ENCODE results near the gene CBLIF. TPM values are rescaled to one million over a fixed set of nuclear protein-coding genes. Genes with fewer than 3 reads are reported as not detected.
"Not testable (repeated sequence)": the region's sequence is repeated elsewhere in the genome, so short reads cannot be mapped to it uniquely, and the experiment has no call there.

Gene CBLIF
- total RNA-seq, 1 donor from 2014 or later, result not detected

- not testable (repeated sequence) for DNase-seq (ENCODE audit: low read depth, low spot score)
These were observed 3.1 kb upstream of the CBLIF start for GRCh38 chr11:59848439-59848838.

- no peak for DNase-seq (ENCODE audit: low read depth, low spot score)
These were observed 2.3 kb upstream of the CBLIF start for GRCh38 chr11:59847626-59848025.

GRCh38 chr11:59846556-59846955 lies 1.3 kb upstream of the CBLIF start:
- no peak for DNase-seq (ENCODE audit: low read depth, low spot score)

GRCh38 chr11:59842316-59842715 lies 3.0 kb downstream of the CBLIF start:
- no peak for DNase-seq (ENCODE audit: low read depth, low spot score)

GRCh38 chr11:59841514-59841913 lies 3.8 kb downstream of the CBLIF start:
- no peak for DNase-seq (ENCODE audit: low read depth, low spot score)

- DNase-seq (ENCODE audit: low read depth, low spot score), result no peak
These were observed 5.7 kb downstream of the CBLIF start for GRCh38 chr11:59839615-59840014.

GRCh38 chr11:59833602-59834001 lies 11.7 kb downstream of the CBLIF start:
- no peak for DNase-seq (ENCODE audit: low read depth, low spot score)

GRCh38 chr11:59829358-59829757 lies 15.9 kb downstream of the CBLIF start:
- no peak for DNase-seq (ENCODE audit: low read depth, low spot score)

GRCh38 chr11:59822989-59823566 lies 22.2 kb downstream of the CBLIF start:
- no peak for DNase-seq (ENCODE audit: low read depth, low spot score)

GRCh38 chr11:59818572-59818971 lies 26.7 kb downstream of the CBLIF start:
- DNase-seq (ENCODE audit: low read depth, low spot score), result no peak

- DNase-seq (ENCODE audit: low read depth, low spot score), result not testable (repeated sequence)
These were observed 28.9 kb downstream of the CBLIF start for GRCh38 chr11:59816434-59816833.

- no peak for DNase-seq (ENCODE audit: low read depth, low spot score)
These were observed 29.5 kb downstream of the CBLIF start for GRCh38 chr11:59815754-59816153.

- DNase-seq (ENCODE audit: low read depth, low spot score), result no peak
These were observed 31.3 kb downstream of the CBLIF start for GRCh38 chr11:59814021-59814420.

GRCh38 chr11:59813364-59813763 lies 31.9 kb downstream of the CBLIF start:
- no peak for DNase-seq (ENCODE audit: low read depth, low spot score)

- DNase-seq (ENCODE audit: low read depth, low spot score), result no peak
These were observed 33.1 kb downstream of the CBLIF start for GRCh38 chr11:59812220-59812619.

- no peak for DNase-seq (ENCODE audit: low read depth, low spot score)
These were observed 34.4 kb downstream of the CBLIF start for GRCh38 chr11:59810911-59811259.

- no peak for DNase-seq (ENCODE audit: low read depth, low spot score)
These were observed 34.9 kb downstream of the CBLIF start, which contains the start of gene MRPL16 for GRCh38 chr11:59810189-59810910. Gene MRPL16, minus strand, starts transcription at chr11:59810778. Its CDS starts 120 bp downstream, at chr11:59810658.

- DNase-seq (ENCODE audit: low read depth, low spot score), result no peak
These were observed 38.2 kb downstream of the CBLIF start for GRCh38 chr11:59807047-59807610.

- no peak for DNase-seq (ENCODE audit: low read depth, low spot score)
These were observed 41.2 kb downstream of the CBLIF start for GRCh38 chr11:59804061-59804460.

GRCh38 chr11:59802639-59803176 lies 42.6 kb downstream of the CBLIF start:
- no peak for DNase-seq (ENCODE audit: low read depth, low spot score)

- DNase-seq (ENCODE audit: low read depth, low spot score), result no peak
These were observed 43.2 kb downstream of the CBLIF start for GRCh38 chr11:59801981-59802638.

GRCh38 chr11:59801160-59801706 lies 44.1 kb downstream of the CBLIF start:
- no peak for DNase-seq (ENCODE audit: low read depth, low spot score)
